Measurements from ENCODE around the gene DCN.

DNA sequence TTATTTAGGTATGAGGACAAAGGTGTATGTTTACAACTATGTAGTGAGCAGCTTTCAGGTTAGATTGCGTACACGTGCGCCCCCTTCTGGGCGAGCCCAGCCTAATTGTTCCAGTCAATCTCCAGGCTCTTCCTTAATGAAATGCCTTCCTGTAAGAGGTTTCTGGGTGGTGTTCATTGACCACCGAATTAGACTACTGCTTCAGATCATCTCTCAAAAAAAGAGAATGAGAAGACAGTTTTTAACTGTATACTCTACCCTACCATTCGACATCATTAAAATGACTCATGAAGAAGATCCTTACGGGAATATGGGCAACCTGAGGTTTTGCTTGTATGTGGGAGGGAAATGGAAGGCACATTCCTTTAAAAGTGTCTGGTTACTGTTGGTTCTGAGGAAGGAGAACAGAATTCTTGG, 73.5 kb downstream of the DCN start:
- TF ChIP-seq POLR2A (IDR thresholded peaks at IDR 0.05; ENCODE audit: low read length) (no peak), GATA1 (IDR thresholded peaks at IDR 0.05; ENCODE audit: low read depth, low read length) (no peak)
